SK-N-SH (cell line): ENCODE data around the gene C1orf232.

Experiments
- EZH2phosphoT487 ChIP-seq: fragments of 200-600 bp; sonication (generic); IDR thresholded peaks from 2 replicates; pipeline ENCODE4 v1.6.1; 2017; ENCODE audit warnings: low read depth, mixed run types, mild to moderate bottlenecking, antibody characterized with exemption, moderate library complexity, borderline replicate concordance
- FOXM1 ChIP-seq: IDR thresholded peaks from 2 replicates; pipeline ENCODE4 v1.4.0; 2012; ENCODE audit warnings: low read depth, mild to moderate bottlenecking
- GATA2 ChIP-seq: sonication (generic); formaldehyde crosslinking; IDR thresholded peaks from 2 replicates; pipeline ENCODE4 v1.5.0; 2020; ENCODE audit warnings: mild to moderate bottlenecking, missing genetic modification reagents
- IRF3 ChIP-seq: fragments of 150-350 bp; IDR thresholded peaks from 2 replicates; pipeline ENCODE4 v1.6.1; 2016; ENCODE audit warnings: mild to moderate bottlenecking, low read depth, low read length
- MAX ChIP-seq: IDR thresholded peaks from 2 replicates; pipeline ENCODE4 v1.4.0; 2012; ENCODE audit warnings: low read depth
- MXI1 ChIP-seq: IDR thresholded peaks from 2 replicates; pipeline ENCODE4 v1.6.1; 2012; ENCODE audit warnings: mild to moderate bottlenecking, low read depth, low read length, improper control_type of control experiment
- NFIC ChIP-seq: IDR thresholded peaks from 2 replicates; pipeline ENCODE4 v1.4.0; 2012; ENCODE audit warnings: borderline replicate concordance
- POLR2AphosphoS5 ChIP-seq: IDR thresholded peaks from 2 replicates; pipeline ENCODE4 v1.6.1; 2012; ENCODE audit warnings: low read depth, low read length
- REST ChIP-seq: IDR thresholded peaks from 2 replicates; pipeline ENCODE4 v1.6.1; 2012; ENCODE audit warnings: mild to moderate bottlenecking, low read depth, low read length, moderate library complexity
- TAF1 ChIP-seq: IDR thresholded peaks from 2 replicates; pipeline ENCODE4 v1.6.1; 2012; ENCODE audit warnings: low read depth, mild to moderate bottlenecking, low read length, moderate library complexity, borderline replicate concordance
- TCF12 ChIP-seq: IDR thresholded peaks from 2 replicates; pipeline ENCODE4 v1.4.0; 2012
- TF ChIP-seq, protein P1 (sequence below): fragments of 200-600 bp; sonication (generic); IDR thresholded peaks from 2 replicates; pipeline ENCODE4 v1.6.1; 2017; ENCODE audit warnings: antibody characterized with exemption, mild to moderate bottlenecking, moderate library complexity

- TF ChIP-seq, protein P1, sequence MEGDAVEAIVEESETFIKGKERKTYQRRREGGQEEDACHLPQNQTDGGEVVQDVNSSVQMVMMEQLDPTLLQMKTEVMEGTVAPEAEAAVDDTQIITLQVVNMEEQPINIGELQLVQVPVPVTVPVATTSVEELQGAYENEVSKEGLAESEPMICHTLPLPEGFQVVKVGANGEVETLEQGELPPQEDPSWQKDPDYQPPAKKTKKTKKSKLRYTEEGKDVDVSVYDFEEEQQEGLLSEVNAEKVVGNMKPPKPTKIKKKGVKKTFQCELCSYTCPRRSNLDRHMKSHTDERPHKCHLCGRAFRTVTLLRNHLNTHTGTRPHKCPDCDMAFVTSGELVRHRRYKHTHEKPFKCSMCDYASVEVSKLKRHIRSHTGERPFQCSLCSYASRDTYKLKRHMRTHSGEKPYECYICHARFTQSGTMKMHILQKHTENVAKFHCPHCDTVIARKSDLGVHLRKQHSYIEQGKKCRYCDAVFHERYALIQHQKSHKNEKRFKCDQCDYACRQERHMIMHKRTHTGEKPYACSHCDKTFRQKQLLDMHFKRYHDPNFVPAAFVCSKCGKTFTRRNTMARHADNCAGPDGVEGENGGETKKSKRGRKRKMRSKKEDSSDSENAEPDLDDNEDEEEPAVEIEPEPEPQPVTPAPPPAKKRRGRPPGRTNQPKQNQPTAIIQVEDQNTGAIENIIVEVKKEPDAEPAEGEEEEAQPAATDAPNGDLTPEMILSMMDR, result no peak
- TF ChIP-seq POLR2AphosphoS5, result no peak
- TF ChIP-seq FOXM1, result no peak
- TF ChIP-seq TCF12, result no peak
- TF ChIP-seq MAX, result no peak
- no peak for TF ChIP-seq NFIC
- no peak for TF ChIP-seq REST
- no peak for TF ChIP-seq GATA2
- TF ChIP-seq TAF1, result no peak
- TF ChIP-seq IRF3, result no peak
- TF ChIP-seq MXI1, result no peak
- no peak for TF ChIP-seq EZH2phosphoT487
These were observed 22.8 kb downstream of the C1orf232 start for GRCh38 chr1:26145960-26146294.
